T-cell (primary cell): ENCODE results near the gene PNPLA8. TPM values are rescaled to one million over a fixed set of nuclear protein-coding genes. Genes with fewer than 3 reads are reported as not detected.

Experiments used
- ATAC-seq, 4 experiments: fragments of 200-7000 bp in 3 of 4; fragments of 150-1000 bp in 1 of 4; cut with Tn5 transposase; replicated peaks in 1 of 4; 1 replicate in 3 of 4; 2 replicates in 1 of 4; pipeline ENCODE4 v1.10.0; 2021; ENCODE audit warnings: moderate library complexity in 3 of 4, mild to moderate bottlenecking in 2 of 4, moderate number of reproducible peaks in 1 of 4
- CTCF ChIA-PET, 2 donors: fragments of 300-600 bp; sonication (Branson Sonifier 250); formaldehyde crosslinking; loops; one replicate each; lab custom pipeline; 2022; ENCODE audit warnings: antibody characterized with exemption in 2 of 2; lab: Charles Lee
- POLR2A ChIA-PET, 2 donors: fragments of 300-600 bp; sonication (Branson Sonifier 250); formaldehyde crosslinking; loops; one replicate each; lab custom pipeline; 2022; ENCODE audit warnings: antibody characterized with exemption in 2 of 2; lab: Charles Lee
- DNase-seq, 35 experiments: peaks; one replicate each; pipeline versions ENCODE4 v3.0.0 to v3.0.0-alpha.2; 2013 to 2023
- H3K27ac ChIP-seq: one replicate; pipeline ENCODE4 v1.5.1; 2013; ENCODE audit warnings: low read length
- H3K27me3 ChIP-seq, 2 experiments: replicated peaks in 1 of 2; 1 replicate in 1 of 2; 2 replicates in 1 of 2; pipeline versions ENCODE4 v1.6.1 to v1.7.0; 2013; ENCODE audit warnings: low read length in 1 of 2, mixed read lengths in 1 of 2; ENCODE audit not compliant: control insufficient read depth in 2 of 2, insufficient read depth in 2 of 2; ENCODE audit errors: extremely low read depth in 1 of 2
- H3K36me3 ChIP-seq, 2 donors: 1 replicate in 1 of 2; 2 replicates in 1 of 2; pipeline versions ENCODE4 v1.6.1 to v1.7.0; 2013; ENCODE audit warnings: low read length in 1 of 2; ENCODE audit not compliant: control insufficient read depth in 2 of 2, insufficient read depth in 1 of 2; ENCODE audit errors: extremely low read depth in 1 of 2
- H3K4me1 ChIP-seq, 2 experiments: 1 replicate in 1 of 2; 2 replicates in 1 of 2; pipeline versions ENCODE4 v1.6.1 to v1.7.0; 2013; ENCODE audit warnings: low read length in 2 of 2, mixed read lengths in 1 of 2; ENCODE audit not compliant: insufficient read depth in 2 of 2, control insufficient read depth in 1 of 2; ENCODE audit errors: extremely low read depth in 1 of 2
- H3K4me3 ChIP-seq, 2 donors: 1 replicate in 1 of 2; 2 replicates in 1 of 2; pipeline versions ENCODE4 v1.5.1 to v1.7.0; 2013; ENCODE audit warnings: mild to moderate bottlenecking in 2 of 2, low read length in 1 of 2, moderate library complexity in 1 of 2; ENCODE audit not compliant: control insufficient read depth in 1 of 2; ENCODE audit errors: extremely low read depth in 1 of 2
- H3K9me3 ChIP-seq: 2 replicates; pipeline ENCODE4 v1.7.0; 2013
- H3K27ac Mint-ChIP-seq, 2 donors: one replicate each; pipeline ENCODE4 v1.8.0; 2020 to 2021; ENCODE audit warnings: mild to moderate bottlenecking in 2 of 2, mixed read lengths in 2 of 2
- H3K27me3 Mint-ChIP-seq, 2 donors: one replicate each; pipeline ENCODE4 v1.8.0; 2021 to 2022; ENCODE audit warnings: mixed read lengths in 2 of 2
- H3K36me3 Mint-ChIP-seq: one replicate; pipeline ENCODE4 v1.8.0; 2021; ENCODE audit warnings: mixed read lengths
- H3K4me1 Mint-ChIP-seq, 3 donors: one replicate each; pipeline ENCODE4 v1.8.0; 2020 to 2022; ENCODE audit warnings: mixed read lengths in 3 of 3, mild to moderate bottlenecking in 1 of 3
- H3K4me3 Mint-ChIP-seq, 3 donors: one replicate each; pipeline ENCODE4 v1.8.0; 2020 to 2022; ENCODE audit warnings: mild to moderate bottlenecking in 3 of 3, mixed read lengths in 3 of 3, moderate library complexity in 3 of 3
- H3K9me3 Mint-ChIP-seq, 3 donors: one replicate each; pipeline ENCODE4 v1.8.0; 2020 to 2022; ENCODE audit warnings: mixed read lengths in 3 of 3
- whole genome bisulfite sequencing: methylation state at CpG from one replicate; pipeline ENCODE4 v1.1.5; 2013; ENCODE audit warnings: missing lambda C conversion rate; ENCODE audit not compliant: insufficient coverage; 5-methylcytosine and 5-hydroxymethylcytosine counted together
- total RNA-seq, 35 experiments: library from RNA in 6 of 35; stranded (reverse) in 6 of 35; fragments of 120-200 nt in 1 of 35; gene quantifications; one replicate each; pipeline versions ENCODE4 v1.2.1 to v1.2.4 and lab custom pipeline; 2013 to 2026

The PNPLA8 gene
- total RNA-seq, 5 donors from 2014 or later (not counting 1 experiment from before 2014, with no cell fraction given), result 17.8 to 55.5 (median 21.8) TPM

DNA sequence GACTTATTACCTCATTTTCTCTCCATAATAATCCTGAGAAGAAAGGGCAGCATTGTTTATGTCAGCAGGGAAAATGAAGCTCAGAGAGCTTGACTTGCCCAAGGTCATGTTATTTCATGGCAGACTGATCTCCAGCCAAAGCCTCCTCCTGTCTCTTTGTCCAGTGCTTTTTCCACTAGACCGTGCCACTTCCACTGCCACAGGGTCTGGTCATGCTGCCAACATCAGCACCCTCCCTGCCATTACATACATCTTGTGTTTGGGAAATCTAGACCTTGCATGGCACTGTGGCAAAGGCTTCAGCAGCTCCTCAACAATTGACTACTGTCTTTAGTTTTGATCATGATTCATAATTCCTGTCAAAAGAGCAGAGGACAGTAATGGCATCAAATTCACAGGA lies 94.8 kb downstream of the PNPLA8 start:
- ATAC-seq (no peak), DNase-seq (no peak)
- H3K4me1 Mint-ChIP-seq, result peaks cover 0 to 6% (median 0%) of the 10 kb centered on the region in 3 donors
- H3K27ac ChIP-seq, result no peak overlapping the region
- WGBS, result 92% methylated on average over 1 of the region's 1 CpG
- peaks cover 24 to 45% of the 10 kb centered on the region in 2 donors for H3K27me3 Mint-ChIP-seq
- no peaks in the 10 kb centered on the region for H3K36me3 ChIP-seq
- no peaks in the 10 kb centered on the region for H3K36me3 Mint-ChIP-seq
- H3K4me1 ChIP-seq, result no peaks in the 10 kb centered on the region
- POLR2A ChIA-PET, result interaction anchor here in 1 of 2 donors (0.7 kb wide), 1 partner anchor 19 kb away, joined by 3 read pairs; no protein-coding TSS in a partner anchor
- no peaks in the 10 kb centered on the region for H3K9me3 Mint-ChIP-seq
- CTCF ChIA-PET, result no interaction called here
- no peak overlapping the region for H3K27ac Mint-ChIP-seq
- no peaks in the 10 kb centered on the region for H3K9me3 ChIP-seq
- no peak overlapping the region for H3K4me3 ChIP-seq
- H3K27me3 ChIP-seq, result peaks cover 0 to 6% of the 10 kb centered on the region in 2 experiments
- H3K4me3 Mint-ChIP-seq, result no peak overlapping the region

DNA sequence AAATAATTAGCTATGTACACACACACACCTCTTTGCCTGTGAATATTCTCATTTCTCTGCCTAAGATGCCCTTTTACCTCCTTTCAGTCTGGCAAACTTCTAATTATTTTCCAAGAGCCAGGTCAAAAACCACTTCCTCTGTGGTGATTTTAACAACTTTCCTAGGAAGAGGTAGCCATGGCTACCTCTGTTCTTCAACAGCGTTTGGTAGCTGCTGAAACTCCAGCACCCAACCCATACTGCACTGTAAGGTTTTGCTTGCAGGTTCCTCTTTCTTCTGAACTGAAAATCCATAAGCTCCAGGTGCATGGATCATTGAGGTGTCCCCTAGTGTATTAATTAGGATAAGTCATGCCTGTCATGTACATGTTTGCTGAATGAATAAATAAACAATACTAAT lies 95.3 kb downstream of the PNPLA8 start:
- Mint-ChIP-seq H3K4me1 (peaks cover 0 to 6% (median 0%) of the 10 kb centered on the region in 3 donors), H3K36me3 (no peaks in the 10 kb centered on the region), H3K27ac (no peak overlapping the region), H3K4me3 (no peak overlapping the region), H3K9me3 (no peaks in the 10 kb centered on the region), H3K27me3 (peaks cover 24 to 45% of the 10 kb centered on the region in 2 donors)
- peaks cover 0 to 6% of the 10 kb centered on the region in 2 experiments for H3K27me3 ChIP-seq
- CTCF ChIA-PET, result no interaction called here
- WGBS, result 0% methylated on average over 1 of the region's 1 CpG
- H3K4me1 ChIP-seq, result no peaks in the 10 kb centered on the region
- H3K27ac ChIP-seq, result no peak overlapping the region
- H3K36me3 ChIP-seq, result no peaks in the 10 kb centered on the region
- no peaks in the 10 kb centered on the region for H3K9me3 ChIP-seq
- DNase-seq (no peak), ATAC-seq (no peak)
- no peak overlapping the region for H3K4me3 ChIP-seq
- POLR2A ChIA-PET, result no interaction called here

DNA sequence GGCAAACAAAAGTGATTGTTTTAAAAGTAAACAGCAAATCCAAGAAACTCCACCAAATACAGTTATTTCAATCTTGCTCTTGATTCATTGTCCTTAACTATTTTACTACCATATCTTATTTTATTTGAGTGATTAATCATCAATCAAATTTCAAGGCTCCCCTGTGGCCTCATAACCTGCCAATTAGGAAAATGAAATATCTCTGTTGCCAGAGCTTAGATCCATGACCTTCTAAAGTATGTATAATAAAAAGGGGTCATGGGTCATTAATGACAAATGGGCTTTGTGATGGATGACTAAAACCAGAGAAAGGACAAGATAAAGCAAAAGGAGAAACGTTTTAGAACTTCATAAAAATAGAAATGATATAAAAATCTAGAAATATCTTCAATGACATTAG lies 98.2 kb downstream of the PNPLA8 start:
- Mint-ChIP-seq H3K27ac (no peak overlapping the region), H3K36me3 (no peaks in the 10 kb centered on the region), H3K27me3 (peaks cover 23 to 30% of the 10 kb centered on the region in 2 donors), H3K4me1 (peaks cover 0 to 6% (median 0%) of the 10 kb centered on the region in 3 donors), H3K9me3 (no peaks in the 10 kb centered on the region), H3K4me3 (no peak overlapping the region)
- ATAC-seq (no peak), DNase-seq (no peak)
- Histone ChIP-seq H3K4me3 (no peak overlapping the region), H3K4me1 (no peaks in the 10 kb centered on the region), H3K36me3 (no peaks in the 10 kb centered on the region), H3K27ac (no peak overlapping the region), H3K27me3 (peaks cover 3 to 5% of the 10 kb centered on the region in 2 experiments), H3K9me3 (no peaks in the 10 kb centered on the region)
- POLR2A ChIA-PET, result interaction anchor here in 1 of 2 donors (0.5 kb wide), 1 partner anchor 19 kb away, joined by 9 read pairs; no protein-coding TSS in a partner anchor
- CTCF ChIA-PET, result no interaction called here
- no CpG with 5 or more reads among the region's 1 CpG for WGBS

DNA sequence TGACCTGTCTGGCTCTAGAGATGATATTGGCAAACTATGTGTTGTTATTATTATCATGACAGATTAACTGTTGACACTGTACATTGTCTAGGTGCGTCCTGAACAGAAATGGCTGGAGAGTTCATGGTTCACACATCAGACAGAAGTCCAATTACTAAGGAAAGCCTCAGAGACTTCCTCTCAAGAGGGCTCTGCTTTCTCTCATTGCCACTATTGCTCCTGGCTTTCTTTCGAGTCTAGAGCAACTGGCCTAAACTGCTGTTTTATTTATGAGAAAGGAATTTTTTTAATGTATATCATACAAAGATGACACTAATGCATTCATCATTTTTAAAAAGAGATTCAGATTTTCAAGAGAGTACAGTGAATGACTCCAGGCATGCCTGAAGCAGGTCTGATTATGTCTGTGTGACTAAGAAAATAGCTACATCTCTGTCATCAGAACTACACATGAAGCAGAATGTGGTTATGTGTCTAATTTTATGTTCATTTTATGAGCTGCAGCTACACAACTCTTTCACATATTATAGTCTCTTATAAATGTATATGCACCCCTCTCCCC lies 100.1 kb downstream of the PNPLA8 start:
- peaks cover 0 to 5% of the 10 kb centered on the region in 2 experiments for H3K27me3 ChIP-seq
- no peak overlapping the region for H3K27ac ChIP-seq
- no peak for DNase-seq
- Mint-ChIP-seq H3K36me3 (no peaks in the 10 kb centered on the region), H3K27me3 (peaks cover 17 to 24% of the 10 kb centered on the region in 2 donors), H3K27ac (no peak overlapping the region), H3K4me3 (no peak overlapping the region), H3K9me3 (no peaks in the 10 kb centered on the region), H3K4me1 (peaks cover 0 to 7% (median 0%) of the 10 kb centered on the region in 3 donors)
- ChIA-PET CTCF (no interaction called here), POLR2A (no interaction called here)
- no peaks in the 10 kb centered on the region for H3K36me3 ChIP-seq
- no peaks in the 10 kb centered on the region for H3K9me3 ChIP-seq
- WGBS, result 67% methylated on average over 1 of the region's 2 CpGs
- H3K4me1 ChIP-seq, result no peaks in the 10 kb centered on the region
- ATAC-seq, result no peak
- H3K4me3 ChIP-seq, result no peak overlapping the region

DNA sequence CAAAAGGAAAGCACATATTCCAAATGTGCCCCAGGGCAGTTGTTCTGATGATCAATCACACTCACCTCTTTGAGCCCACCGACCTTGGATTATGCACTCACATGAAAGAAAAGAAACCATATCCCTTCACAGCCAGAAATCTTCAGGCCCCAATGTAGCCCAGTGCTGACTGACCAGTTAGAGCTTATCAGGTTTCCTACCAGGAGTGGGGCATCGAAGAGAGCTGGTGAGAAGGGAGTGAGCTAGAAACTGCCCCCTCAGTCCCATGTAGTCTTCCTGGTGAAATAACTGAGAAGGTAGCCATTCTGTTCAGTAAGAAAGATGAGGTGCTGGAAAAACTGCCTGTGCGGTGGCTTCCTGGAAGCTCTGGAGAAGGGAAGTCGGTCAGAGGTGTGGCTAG lies 101.9 kb downstream of the PNPLA8 start:
- Histone ChIP-seq H3K36me3 (no peaks in the 10 kb centered on the region), H3K27me3 (peaks cover 0 to 5% of the 10 kb centered on the region in 2 experiments), H3K9me3 (no peaks in the 10 kb centered on the region), H3K27ac (no peak overlapping the region), H3K4me3 (no peak overlapping the region), H3K4me1 (no peaks in the 10 kb centered on the region)
- H3K4me3 Mint-ChIP-seq, result no peak overlapping the region
- no peaks in the 10 kb centered on the region for H3K36me3 Mint-ChIP-seq
- peaks cover 0 to 13% (median 3%) of the 10 kb centered on the region in 3 donors for H3K4me1 Mint-ChIP-seq
- H3K9me3 Mint-ChIP-seq, result no peaks in the 10 kb centered on the region
- no peak overlapping the region for H3K27ac Mint-ChIP-seq
- POLR2A ChIA-PET, result no interaction called here
- DNase-seq (no peak), ATAC-seq (no peak)
- CTCF ChIA-PET, result no interaction called here
- 80% methylated on average over 2 of the region's 4 CpGs for WGBS
- peaks cover 14 to 22% of the 10 kb centered on the region in 2 donors for H3K27me3 Mint-ChIP-seq

DNA sequence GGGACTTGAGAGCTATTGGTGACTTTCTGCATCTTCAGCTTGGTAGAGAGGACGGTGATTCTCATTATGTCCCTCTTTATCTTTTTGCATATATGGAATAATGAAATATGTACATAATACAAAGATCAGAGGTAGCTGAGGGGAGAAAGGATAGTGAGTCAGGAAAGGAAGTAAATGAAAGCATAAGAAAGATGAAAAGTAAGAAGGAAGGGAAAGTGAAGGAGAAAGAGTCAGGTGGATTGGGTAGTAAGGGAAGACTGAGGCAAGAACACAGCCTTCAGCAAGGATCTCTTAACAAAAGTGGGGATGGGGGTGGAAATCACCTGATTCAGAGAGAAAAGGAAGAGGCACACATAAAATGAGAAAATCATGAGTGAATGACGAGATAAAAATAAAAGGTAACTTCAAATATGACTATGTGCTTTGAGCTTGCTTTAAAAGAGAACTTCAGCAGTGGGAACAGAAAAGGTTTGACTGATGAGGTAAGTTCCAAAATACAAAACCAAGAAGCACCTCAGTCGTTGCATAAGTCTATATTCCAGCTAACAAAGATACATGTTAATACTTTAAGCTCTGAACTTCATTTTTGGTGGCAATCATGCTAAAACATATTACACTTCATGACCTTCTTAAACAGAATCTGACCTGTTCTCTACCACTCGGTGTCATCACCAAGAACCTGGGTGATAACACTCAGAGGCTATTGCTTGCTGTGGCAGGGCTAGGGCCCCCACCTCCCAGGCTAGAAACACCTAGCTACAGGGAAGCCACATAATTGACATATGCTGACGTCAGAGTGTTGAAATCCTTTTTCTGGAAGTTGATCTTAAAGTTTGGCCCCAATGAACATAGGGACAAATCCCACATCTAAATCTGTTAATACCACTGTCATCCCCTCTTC lies 102.6 kb downstream of the PNPLA8 start:
- no peak overlapping the region for H3K27ac ChIP-seq
- Mint-ChIP-seq H3K27me3 (peaks cover 16 to 23% of the 10 kb centered on the region in 2 donors), H3K36me3 (no peaks in the 10 kb centered on the region), H3K4me1 (peaks cover 0 to 15% (median 5%) of the 10 kb centered on the region in 3 donors), H3K9me3 (no peaks in the 10 kb centered on the region), H3K4me3 (no peak overlapping the region), H3K27ac (no peak overlapping the region)
- H3K36me3 ChIP-seq, result no peaks in the 10 kb centered on the region
- H3K9me3 ChIP-seq, result no peaks in the 10 kb centered on the region
- H3K27me3 ChIP-seq, result peaks cover 0 to 5% of the 10 kb centered on the region in 2 experiments
- no peak for ATAC-seq
- WGBS, result 70% methylated on average over 2 of the region's 5 CpGs
- no peak overlapping the region for H3K4me3 ChIP-seq
- no peaks in the 10 kb centered on the region for H3K4me1 ChIP-seq
- DNase-seq, result no peak
- CTCF ChIA-PET, result interaction anchor here in 1 of 2 donors (0.6 kb wide), 1 partner anchor 440 kb away, joined by 4 read pairs; no protein-coding TSS in a partner anchor
- POLR2A ChIA-PET, result interaction anchor here in 1 of 2 donors (0.6 kb wide), 1 partner anchor 206 kb away, joined by 7 read pairs; no protein-coding TSS in a partner anchor
